Neural cell (in vitro differentiated cells): ENCODE measurements around the gene ADD1. TPM values are rescaled to one million over a fixed set of nuclear protein-coding genes. Genes with fewer than 3 reads are reported as not detected.

ENCODE experiments used
- H2AFZ ChIP-seq: fragments of 200-600, 300-800 bp; sonication (generic), shearing (Covaris generic); 2 replicates; pipeline ENCODE4 v1.6.0; 2014; ENCODE audit warnings: low read depth, mild to moderate bottlenecking, antibody characterized with exemption, low read length, moderate library complexity
- H3F3A ChIP-seq: fragments of 200-600 bp; shearing (Covaris generic); 2 replicates; pipeline ENCODE4 v1.6.1; 2016; ENCODE audit warnings: mild to moderate bottlenecking, moderate library complexity, mixed read lengths, antibody characterized with exemption, low read length; ENCODE audit not compliant: insufficient read depth, poor library complexity, severe bottlenecking
- H3K27ac ChIP-seq: fragments of 200-600, 300-800 bp; sonication (generic), shearing (Covaris generic); 2 replicates; pipeline ENCODE4 v1.5.1; 2014; ENCODE audit warnings: mild to moderate bottlenecking, low read length, moderate library complexity
- H3K27me3 ChIP-seq: fragments of 300-800, 200-600 bp; sonication (generic), shearing (Covaris generic); 2 replicates; pipeline ENCODE4 v1.6.0; 2014; ENCODE audit warnings: mild to moderate bottlenecking, low read depth, low read length, moderate library complexity; ENCODE audit not compliant: insufficient read depth
- H3K36me3 ChIP-seq: fragments of 300-800, 200-600 bp; sonication (generic), shearing (Covaris generic); 2 replicates; pipeline ENCODE4 v1.5.1; 2014; ENCODE audit warnings: mild to moderate bottlenecking, antibody characterized with exemption, low read length, moderate library complexity; ENCODE audit not compliant: insufficient read depth
- H3K4me2 ChIP-seq: fragments of 300-800, 200-600 bp; sonication (generic), shearing (Covaris generic); 2 replicates; pipeline ENCODE4 v1.6.0; 2014; ENCODE audit warnings: mild to moderate bottlenecking, low read length
- H3K4me3 ChIP-seq: fragments of 300-800, 200-600 bp; sonication (generic), shearing (Covaris generic); 2 replicates; pipeline ENCODE4 v1.5.1; 2014; ENCODE audit warnings: mild to moderate bottlenecking, low read length, moderate library complexity
- H3K79me2 ChIP-seq: fragments of 200-600 bp; shearing (Covaris generic); replicated peaks from 2 replicates; pipeline ENCODE4 v1.6.0; 2014; ENCODE audit warnings: mild to moderate bottlenecking, low read length, moderate library complexity; ENCODE audit not compliant: insufficient read depth
- H3K9ac ChIP-seq: fragments of 300-800, 200-600 bp; sonication (generic), shearing (Covaris generic); 2 replicates; pipeline ENCODE4 v1.6.1; 2016; ENCODE audit warnings: mild to moderate bottlenecking, low read length, mixed read lengths
- H3K9me2 ChIP-seq: fragments of 200-600 bp; shearing (Covaris generic); 2 replicates; pipeline ENCODE4 v1.6.1; 2016; ENCODE audit warnings: mild to moderate bottlenecking, low read length, mixed read lengths; ENCODE audit not compliant: insufficient read depth
- H3K9me3 ChIP-seq: fragments of 200-600, 300-800 bp; sonication (generic), shearing (Covaris generic); 2 replicates; pipeline ENCODE4 v1.6.1; 2016; ENCODE audit warnings: mild to moderate bottlenecking, mixed run types, low read length, moderate library complexity, mixed read lengths
- H4K20me1 ChIP-seq: fragments of 200-600 bp; shearing (Covaris generic); 2 replicates; pipeline ENCODE4 v1.6.1; 2016; ENCODE audit warnings: mild to moderate bottlenecking, mixed run types; ENCODE audit not compliant: insufficient read depth
- EP300 ChIP-seq: fragments of 450-650 bp; conservative IDR thresholded peaks from 2 replicates; pipeline ENCODE4 v1.6.1; 2014; ENCODE audit warnings: antibody characterized with exemption, mild to moderate bottlenecking, moderate library complexity; ENCODE audit not compliant: poor library complexity, severe bottlenecking
- EZH2 ChIP-seq: fragments of 200-600, 300-800 bp; shearing (Covaris generic), sonication (generic); IDR thresholded peaks from 2 replicates; pipeline ENCODE4 v1.6.1; 2014; ENCODE audit warnings: antibody characterized with exemption, low read length, borderline replicate concordance, mild to moderate bottlenecking; ENCODE audit not compliant: insufficient read depth, poor library complexity, severe bottlenecking
- MXI1 ChIP-seq: fragments of 450-650 bp; conservative IDR thresholded peaks from 2 replicates; pipeline ENCODE4 v1.6.1; 2014; ENCODE audit warnings: antibody characterized with exemption, mild to moderate bottlenecking; ENCODE audit not compliant: poor library complexity, severe bottlenecking
- POLR2AphosphoS5 ChIP-seq: IDR thresholded peaks from 2 replicates; pipeline ENCODE4 v1.6.1; 2012
- RAD21 ChIP-seq: fragments of 450-650 bp; conservative IDR thresholded peaks from 2 replicates; pipeline ENCODE4 v1.6.1; 2014; ENCODE audit warnings: antibody characterized with exemption, mild to moderate bottlenecking, moderate library complexity
- SMC3 ChIP-seq: fragments of 450-650 bp; conservative IDR thresholded peaks from 2 replicates; pipeline ENCODE4 v1.6.1; 2014; ENCODE audit warnings: antibody characterized with exemption, mild to moderate bottlenecking, moderate library complexity; ENCODE audit not compliant: poor library complexity
- TAF1 ChIP-seq: IDR thresholded peaks from 2 replicates; pipeline ENCODE4 v1.6.1; 2012; ENCODE audit warnings: low read depth
- polyA plus RNA-seq: library from polyadenylated mRNA; depleted of rRNA; stranded (reverse); fragments of >200 nt; gene quantifications from 2 replicates; pipeline ENCODE4 v1.2.3, GENCODE V29; 2014
- TF ChIP-seq, protein P1 (sequence below): IDR thresholded peaks from 2 replicates; pipeline ENCODE4 v1.6.1; 2012; ENCODE audit warnings: borderline replicate concordance
- TF ChIP-seq, protein P2 (sequence below): fragments of 450-650 bp; IDR thresholded peaks from 2 replicates; pipeline ENCODE4 v1.5.1; 2014; ENCODE audit warnings: antibody characterized with exemption, mild to moderate bottlenecking, moderate library complexity; ENCODE audit not compliant: poor library complexity, severe bottlenecking

Gene ADD1
- polyA plus RNA-seq, 1 donor from 2014 or later = 190 TPM

DNA sequence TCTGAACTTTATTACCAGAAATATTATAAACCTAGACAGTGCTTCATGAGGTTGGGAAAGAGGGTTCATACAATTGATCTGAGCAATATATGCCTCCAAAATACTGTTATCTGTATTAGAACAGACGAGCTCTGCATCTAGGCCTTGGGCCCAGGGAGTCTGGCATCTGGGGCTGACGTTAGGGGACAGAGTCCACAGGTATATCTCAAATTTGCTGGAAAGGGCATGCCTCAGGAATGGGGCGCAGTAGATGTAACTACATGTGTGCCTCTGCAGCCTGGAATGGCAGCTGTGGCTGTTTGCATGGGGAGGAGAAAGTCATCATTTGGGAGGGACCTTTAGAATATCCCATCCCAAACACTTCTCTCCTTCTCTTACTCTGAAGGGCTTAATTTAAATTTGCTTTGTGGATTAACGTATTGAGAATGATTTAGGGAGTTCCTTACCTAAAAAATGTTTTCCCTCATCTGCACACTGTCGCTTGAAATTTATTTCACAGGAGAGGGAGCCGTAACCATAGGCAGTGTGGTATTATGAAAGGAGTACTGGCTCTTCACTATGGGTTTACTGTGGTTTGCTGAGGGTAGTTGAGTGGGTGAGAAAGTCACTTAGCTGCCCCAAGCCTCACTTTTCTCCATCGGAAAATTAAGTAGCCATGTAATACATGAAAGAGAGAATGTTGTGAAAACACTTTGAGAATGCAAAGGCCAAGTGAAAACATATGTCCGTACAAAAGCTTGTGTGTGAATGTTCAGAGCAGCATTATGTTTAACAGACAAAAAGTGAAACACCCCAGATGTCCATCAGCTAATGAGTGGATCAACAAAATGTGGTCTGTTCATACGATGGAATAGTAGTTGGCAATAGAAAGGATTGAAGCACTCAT, 5.9 kb downstream of the ADD1 start:
- no peak overlapping the region for H3K4me2 ChIP-seq

DNA sequence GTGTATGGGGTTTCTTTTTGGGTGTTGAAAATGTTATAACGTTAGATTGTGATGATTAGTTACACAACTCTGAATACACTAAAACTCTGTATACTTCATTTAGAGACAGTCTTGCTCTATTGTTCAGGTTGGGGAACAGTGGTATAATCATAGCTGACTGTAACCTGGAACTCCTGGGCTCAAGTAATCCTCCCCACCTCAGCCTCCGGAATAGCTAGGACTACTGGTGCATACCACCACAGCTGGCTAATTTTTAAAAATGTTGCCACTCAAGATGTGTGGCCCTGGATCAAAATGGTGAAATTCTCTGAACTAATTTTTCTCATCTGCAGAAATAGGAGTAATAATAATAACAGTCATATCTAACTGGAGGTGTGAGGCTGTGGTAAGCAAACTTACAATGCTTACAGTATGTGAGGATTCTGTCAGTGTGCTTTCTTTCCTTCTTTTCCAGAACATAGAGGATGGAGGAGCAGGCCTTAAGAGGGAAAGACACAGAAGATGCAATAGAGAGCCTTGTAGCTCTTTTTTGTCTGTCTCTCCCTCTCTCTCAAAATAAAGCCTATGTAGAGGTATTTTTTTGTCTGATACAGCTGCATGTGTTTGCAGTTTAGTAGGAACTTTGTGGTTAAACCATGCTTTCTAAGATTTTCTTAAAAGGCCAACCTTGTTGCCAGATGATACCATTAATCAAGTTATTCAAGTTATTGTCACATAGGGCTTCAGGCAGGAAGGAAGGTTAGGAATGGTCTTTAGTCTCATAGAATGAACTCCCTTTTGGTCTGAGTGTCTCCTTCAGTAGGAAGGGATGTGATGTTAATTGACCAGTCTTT, 7.5 kb downstream of the ADD1 start:
- H3K27ac ChIP-seq = no peak overlapping the region
- no peaks in the 10 kb centered on the region for H3K9me2 ChIP-seq
- no peaks in the 10 kb centered on the region for H3K9me3 ChIP-seq
- peaks cover 79% of the 10 kb centered on the region for H3K79me2 ChIP-seq
- TF ChIP-seq POLR2AphosphoS5 (no peak), SMC3 (no peak), RAD21 (no peak)
- H3K27me3 ChIP-seq = no peaks in the 10 kb centered on the region
- no peak overlapping the region for H3K4me3 ChIP-seq
- H2AFZ ChIP-seq = no peak overlapping the region
- no peak overlapping the region for H3K9ac ChIP-seq
- peaks cover 16% of the 10 kb centered on the region for H4K20me1 ChIP-seq
- H3K36me3 ChIP-seq = no peaks in the 10 kb centered on the region
- H3K4me2 ChIP-seq = no peak overlapping the region
- H3F3A ChIP-seq = no peaks in the 10 kb centered on the region

More for the DNA sequence above, 5.9 kb downstream of the ADD1 start:
- no peak overlapping the region for H2AFZ ChIP-seq
- no peak overlapping the region for H3K4me3 ChIP-seq
- H3F3A ChIP-seq = no peaks in the 10 kb centered on the region
- no peak overlapping the region for H3K9ac ChIP-seq
- TF ChIP-seq, protein P1, sequence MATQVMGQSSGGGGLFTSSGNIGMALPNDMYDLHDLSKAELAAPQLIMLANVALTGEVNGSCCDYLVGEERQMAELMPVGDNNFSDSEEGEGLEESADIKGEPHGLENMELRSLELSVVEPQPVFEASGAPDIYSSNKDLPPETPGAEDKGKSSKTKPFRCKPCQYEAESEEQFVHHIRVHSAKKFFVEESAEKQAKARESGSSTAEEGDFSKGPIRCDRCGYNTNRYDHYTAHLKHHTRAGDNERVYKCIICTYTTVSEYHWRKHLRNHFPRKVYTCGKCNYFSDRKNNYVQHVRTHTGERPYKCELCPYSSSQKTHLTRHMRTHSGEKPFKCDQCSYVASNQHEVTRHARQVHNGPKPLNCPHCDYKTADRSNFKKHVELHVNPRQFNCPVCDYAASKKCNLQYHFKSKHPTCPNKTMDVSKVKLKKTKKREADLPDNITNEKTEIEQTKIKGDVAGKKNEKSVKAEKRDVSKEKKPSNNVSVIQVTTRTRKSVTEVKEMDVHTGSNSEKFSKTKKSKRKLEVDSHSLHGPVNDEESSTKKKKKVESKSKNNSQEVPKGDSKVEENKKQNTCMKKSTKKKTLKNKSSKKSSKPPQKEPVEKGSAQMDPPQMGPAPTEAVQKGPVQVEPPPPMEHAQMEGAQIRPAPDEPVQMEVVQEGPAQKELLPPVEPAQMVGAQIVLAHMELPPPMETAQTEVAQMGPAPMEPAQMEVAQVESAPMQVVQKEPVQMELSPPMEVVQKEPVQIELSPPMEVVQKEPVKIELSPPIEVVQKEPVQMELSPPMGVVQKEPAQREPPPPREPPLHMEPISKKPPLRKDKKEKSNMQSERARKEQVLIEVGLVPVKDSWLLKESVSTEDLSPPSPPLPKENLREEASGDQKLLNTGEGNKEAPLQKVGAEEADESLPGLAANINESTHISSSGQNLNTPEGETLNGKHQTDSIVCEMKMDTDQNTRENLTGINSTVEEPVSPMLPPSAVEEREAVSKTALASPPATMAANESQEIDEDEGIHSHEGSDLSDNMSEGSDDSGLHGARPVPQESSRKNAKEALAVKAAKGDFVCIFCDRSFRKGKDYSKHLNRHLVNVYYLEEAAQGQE = no peak
- no peak for TF ChIP-seq EP300
- no peak for TF ChIP-seq EZH2
- TF ChIP-seq MXI1 = no peak
- no peak for TF ChIP-seq SMC3
- TF ChIP-seq POLR2AphosphoS5 = no peak
- TF ChIP-seq, protein P2, sequence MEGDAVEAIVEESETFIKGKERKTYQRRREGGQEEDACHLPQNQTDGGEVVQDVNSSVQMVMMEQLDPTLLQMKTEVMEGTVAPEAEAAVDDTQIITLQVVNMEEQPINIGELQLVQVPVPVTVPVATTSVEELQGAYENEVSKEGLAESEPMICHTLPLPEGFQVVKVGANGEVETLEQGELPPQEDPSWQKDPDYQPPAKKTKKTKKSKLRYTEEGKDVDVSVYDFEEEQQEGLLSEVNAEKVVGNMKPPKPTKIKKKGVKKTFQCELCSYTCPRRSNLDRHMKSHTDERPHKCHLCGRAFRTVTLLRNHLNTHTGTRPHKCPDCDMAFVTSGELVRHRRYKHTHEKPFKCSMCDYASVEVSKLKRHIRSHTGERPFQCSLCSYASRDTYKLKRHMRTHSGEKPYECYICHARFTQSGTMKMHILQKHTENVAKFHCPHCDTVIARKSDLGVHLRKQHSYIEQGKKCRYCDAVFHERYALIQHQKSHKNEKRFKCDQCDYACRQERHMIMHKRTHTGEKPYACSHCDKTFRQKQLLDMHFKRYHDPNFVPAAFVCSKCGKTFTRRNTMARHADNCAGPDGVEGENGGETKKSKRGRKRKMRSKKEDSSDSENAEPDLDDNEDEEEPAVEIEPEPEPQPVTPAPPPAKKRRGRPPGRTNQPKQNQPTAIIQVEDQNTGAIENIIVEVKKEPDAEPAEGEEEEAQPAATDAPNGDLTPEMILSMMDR = no peak
- no peak for TF ChIP-seq TAF1
- TF ChIP-seq RAD21 = no peak
- H3K9me2 ChIP-seq = no peaks in the 10 kb centered on the region
- no peaks in the 10 kb centered on the region for H3K27me3 ChIP-seq
- peaks cover 16% of the 10 kb centered on the region for H4K20me1 ChIP-seq
- no peaks in the 10 kb centered on the region for H3K36me3 ChIP-seq
- H3K27ac ChIP-seq = no peak overlapping the region
- H3K9me3 ChIP-seq = no peaks in the 10 kb centered on the region
- H3K79me2 ChIP-seq = peaks cover 78% of the 10 kb centered on the region
